ENCODE results near the gene RTP5. TPM values are rescaled to one million over a fixed set of nuclear protein-coding genes. Genes with fewer than 3 reads are reported as not detected.

Gene RTP5
- total and polyA plus RNA-seq, 2 experiments from 2014 or later = not detected

GRCh38 chr2:241880311-241881073 lies 11.0 kb downstream of the RTP5 start:
- peak overlapping the region; percentile 71 for H2AFZ ChIP-seq
- H3K4me3 ChIP-seq = peak overlapping the region; percentile 73; the same call in 1 of the 2 replicates

GRCh38 chr2:241882091-241882625 lies 12.6 kb downstream of the RTP5 start:
- 8 to 10% methylated on average over 17 to 23 of the region's 23 CpGs for WGBS, 2 experiments (ENCODE audit: low coverage in 1 of 2, low lambda C conversion rate in 2 of 2, missing lambda C conversion rate in 2 of 2)
- H3K9me2 ChIP-seq (ENCODE audit: insufficient read depth) = no peaks in the 10 kb centered on the region
- no peaks in the 10 kb centered on the region for H3K27me3 ChIP-seq (replicated peaks; ENCODE audit: insufficient read depth)
- H3K36me3 ChIP-seq (ENCODE audit: low read depth) = no peaks in the 10 kb centered on the region
- H3F3A ChIP-seq (ENCODE audit: insufficient read depth) = peaks cover 14% of the 10 kb centered on the region
- DNase-seq = peak; percentile 51
- in situ Hi-C loops (cut with MboI) = no loop called here
- H3K9ac ChIP-seq = no peak overlapping the region
- no peaks in the 10 kb centered on the region for H3K9me3 ChIP-seq (ENCODE audit: low read depth)
- H3K79me2 ChIP-seq (ENCODE audit: insufficient read depth) = no peaks in the 10 kb centered on the region
- peak overlapping the region; percentile 54 for H3K4me2 ChIP-seq (ENCODE audit: unreplicated experiment)
- TF ChIP-seq EZH2 (IDR thresholded peaks at IDR 0.05; ENCODE audit: insufficient read depth, poor library complexity, severe bottlenecking) (no peak), EZH2phosphoT487 (IDR thresholded peaks at IDR 0.05; ENCODE audit: insufficient read depth, low read depth) (no peak)
- H3K27ac ChIP-seq = no peak overlapping the region
- H3K4me1 ChIP-seq (ENCODE audit: insufficient read depth) = peaks cover 16% of the 10 kb centered on the region
- H3K4me3 ChIP-seq = peak overlapping the region; percentile 20
- H4K20me1 ChIP-seq (ENCODE audit: insufficient read depth) = no peaks in the 10 kb centered on the region
- no peak overlapping the region; the same call in 1 of the 2 replicates for H2AFZ ChIP-seq

More at GRCh38 chr2:241880311-241881073, 11.0 kb downstream of the RTP5 start:
- H3K27me3 ChIP-seq (replicated peaks; ENCODE audit: insufficient read depth) = no peaks in the 10 kb centered on the region
- H3K9ac ChIP-seq = no peak overlapping the region
- no peak overlapping the region for H3K4me2 ChIP-seq (ENCODE audit: unreplicated experiment)
- H4K20me1 ChIP-seq (ENCODE audit: insufficient read depth) = no peaks in the 10 kb centered on the region
- H3F3A ChIP-seq (ENCODE audit: insufficient read depth) = peaks cover 14% of the 10 kb centered on the region
- H3K36me3 ChIP-seq (ENCODE audit: low read depth) = no peaks in the 10 kb centered on the region
- no peak overlapping the region for H3K27ac ChIP-seq
- 70 to 73% methylated on average over 13 to 16 of the region's 16 CpGs for WGBS, 2 experiments (ENCODE audit: low coverage in 1 of 2, low lambda C conversion rate in 2 of 2, missing lambda C conversion rate in 2 of 2)
- H3K9me2 ChIP-seq (ENCODE audit: insufficient read depth) = no peaks in the 10 kb centered on the region
- H3K79me2 ChIP-seq (ENCODE audit: insufficient read depth) = no peaks in the 10 kb centered on the region
- in situ Hi-C loops (cut with MboI) = no loop called here
- no peaks in the 10 kb centered on the region for H3K9me3 ChIP-seq (ENCODE audit: low read depth)
- no peak for TF ChIP-seq EZH2phosphoT487 (IDR thresholded peaks at IDR 0.05; ENCODE audit: insufficient read depth, low read depth)
- TF ChIP-seq EZH2 (IDR thresholded peaks at IDR 0.05; ENCODE audit: insufficient read depth, poor library complexity, severe bottlenecking) = no peak
- no peak for DNase-seq
- peaks cover 16% of the 10 kb centered on the region for H3K4me1 ChIP-seq (ENCODE audit: insufficient read depth)

- peaks cover 14% of the 10 kb centered on the region for H3F3A ChIP-seq (ENCODE audit: insufficient read depth)
- no peak for DNase-seq
- in situ Hi-C loops (cut with MboI) = no loop called here
- 84 to 85% methylated on average over 8 of the region's 8 CpGs for WGBS, 2 experiments (ENCODE audit: low coverage in 1 of 2, low lambda C conversion rate in 2 of 2, missing lambda C conversion rate in 2 of 2)
- TF ChIP-seq EZH2phosphoT487 (IDR thresholded peaks at IDR 0.05; ENCODE audit: insufficient read depth, low read depth) (no peak), EZH2 (IDR thresholded peaks at IDR 0.05; ENCODE audit: insufficient read depth, poor library complexity, severe bottlenecking) (no peak)
- H4K20me1 ChIP-seq (ENCODE audit: insufficient read depth) = no peaks in the 10 kb centered on the region
- peaks cover 7% of the 10 kb centered on the region; the same call in 1 of the 2 replicates for H3K27me3 ChIP-seq (replicated peaks; ENCODE audit: insufficient read depth)
- H3K27ac ChIP-seq = no peak overlapping the region
- H3K4me1 ChIP-seq (ENCODE audit: insufficient read depth) = peaks cover 16% of the 10 kb centered on the region
- no peak overlapping the region for H3K4me3 ChIP-seq
- H3K9me3 ChIP-seq (ENCODE audit: low read depth) = no peaks in the 10 kb centered on the region
- no peak overlapping the region for H3K9ac ChIP-seq
- no peaks in the 10 kb centered on the region for H3K79me2 ChIP-seq (ENCODE audit: insufficient read depth)
- H2AFZ ChIP-seq = no peak overlapping the region
- H3K36me3 ChIP-seq (ENCODE audit: low read depth) = no peaks in the 10 kb centered on the region
- no peak overlapping the region for H3K4me2 ChIP-seq (ENCODE audit: unreplicated experiment)
- H3K9me2 ChIP-seq (ENCODE audit: insufficient read depth) = no peaks in the 10 kb centered on the region
Measured at GRCh38 chr2:241884951-241885290, 15.4 kb downstream of the RTP5 start.

- Histone ChIP-seq H3K36me3 (ENCODE audit: low read depth) (no peaks in the 10 kb centered on the region), H3K27me3 (replicated peaks; ENCODE audit: insufficient read depth) (peaks cover 7% of the 10 kb centered on the region; the same call in 1 of the 2 replicates), H3K9me3 (ENCODE audit: low read depth) (no peaks in the 10 kb centered on the region), H3F3A (ENCODE audit: insufficient read depth) (peaks cover 14% of the 10 kb centered on the region), H3K4me2 (ENCODE audit: unreplicated experiment) (no peak overlapping the region), H3K27ac (no peak overlapping the region), H2AFZ (no peak overlapping the region), H3K4me1 (ENCODE audit: insufficient read depth) (peaks cover 16% of the 10 kb centered on the region), H3K9ac (no peak overlapping the region), H3K79me2 (ENCODE audit: insufficient read depth) (no peaks in the 10 kb centered on the region), H3K9me2 (ENCODE audit: insufficient read depth) (no peaks in the 10 kb centered on the region), H4K20me1 (ENCODE audit: insufficient read depth) (no peaks in the 10 kb centered on the region), H3K4me3 (no peak overlapping the region)
- DNase-seq = no peak
- TF ChIP-seq EZH2phosphoT487 (IDR thresholded peaks at IDR 0.05; ENCODE audit: insufficient read depth, low read depth) = no peak
- TF ChIP-seq EZH2 (IDR thresholded peaks at IDR 0.05; ENCODE audit: insufficient read depth, poor library complexity, severe bottlenecking) = no peak
- in situ Hi-C loops (cut with MboI) = no loop called here
- 64 to 71% methylated on average over 16 of the region's 16 CpGs for WGBS, 2 experiments (ENCODE audit: low coverage in 1 of 2, low lambda C conversion rate in 2 of 2, missing lambda C conversion rate in 2 of 2)
Measured at GRCh38 chr2:241885291-241885945, 15.9 kb downstream of the RTP5 start.

All from GM23248 (cell line).